Hepatocyte (in vitro differentiated cells): ENCODE results near the gene FIBP. TPM values are rescaled to one million over a fixed set of nuclear protein-coding genes. Genes with fewer than 3 reads are reported as not detected.

Experiments
- DNase-seq: peaks from one replicate; pipeline ENCODE4 v3.0.0-alpha.2; 2016; ENCODE audit warnings: low spot score
- H2AFZ ChIP-seq: fragments of 200-600 bp; sonication (generic); 2 replicates; pipeline ENCODE4 v1.6.0; 2016; ENCODE audit warnings: antibody characterized with exemption, mild to moderate bottlenecking
- H3K27ac ChIP-seq: fragments of 200-600 bp; sonication (generic); 2 replicates; pipeline ENCODE4 v1.5.1; 2016; ENCODE audit warnings: mild to moderate bottlenecking
- H3K27me3 ChIP-seq: fragments of 200-600 bp; sonication (generic); 2 replicates; pipeline ENCODE4 v1.6.1; 2016
- H3K36me3 ChIP-seq: fragments of 200-600 bp; sonication (generic); replicated peaks from 2 replicates; pipeline ENCODE4 v1.5.1; 2016; ENCODE audit warnings: low read depth; ENCODE audit not compliant: insufficient read depth
- H3K4me1 ChIP-seq: fragments of 200-600 bp; sonication (generic); 2 replicates; pipeline ENCODE4 v1.5.1; 2016; ENCODE audit warnings: mild to moderate bottlenecking, moderate library complexity; ENCODE audit not compliant: insufficient read depth
- H3K4me2 ChIP-seq: fragments of 200-600 bp; sonication (generic); 2 replicates; pipeline ENCODE4 v1.6.0; 2016
- H3K4me3 ChIP-seq: fragments of 200-600 bp; sonication (generic); 2 replicates; pipeline ENCODE4 v1.5.1; 2016; ENCODE audit warnings: mild to moderate bottlenecking
- H3K79me2 ChIP-seq: fragments of 200-600 bp; sonication (generic); 2 replicates; pipeline ENCODE4 v1.6.0; 2017; ENCODE audit warnings: mild to moderate bottlenecking
- H3K9me2 ChIP-seq: fragments of 200-600 bp; sonication (generic); replicated peaks from 2 replicates; pipeline ENCODE4 v1.6.0; 2017; ENCODE audit warnings: mild to moderate bottlenecking; ENCODE audit not compliant: insufficient read depth
- H3K9me3 ChIP-seq: fragments of 200-600 bp; sonication (generic); 2 replicates; pipeline ENCODE4 v1.5.1; 2016; ENCODE audit warnings: low read depth, mild to moderate bottlenecking
- H4K20me1 ChIP-seq: fragments of 200-600 bp; sonication (generic); 2 replicates; pipeline ENCODE4 v1.6.0; 2016; ENCODE audit warnings: mild to moderate bottlenecking; ENCODE audit not compliant: insufficient read depth, poor library complexity, severe bottlenecking
- EZH2 ChIP-seq: fragments of 200-600 bp; sonication (generic); IDR thresholded peaks from 2 replicates; pipeline ENCODE4 v1.6.1; 2016; ENCODE audit warnings: antibody characterized with exemption, mild to moderate bottlenecking, borderline replicate concordance
- EZH2phosphoT487 ChIP-seq: fragments of 200-600 bp; sonication (generic); IDR thresholded peaks from one replicate; pipeline ENCODE4 v1.6.1; 2018; ENCODE audit warnings: antibody characterized with exemption, mild to moderate bottlenecking, low read depth, moderate library complexity; ENCODE audit not compliant: unreplicated experiment, severe bottlenecking
- WGBS: methylation state at CpG from one replicate; pipeline ENCODE4 v1.1.6; 2016; ENCODE audit warnings: low lambda C conversion rate; ENCODE audit errors: missing lambda C conversion rate; 5-methylcytosine and 5-hydroxymethylcytosine counted together
- polyA plus RNA-seq: library from polyadenylated mRNA; unstranded; fragments of >200 nt; fragmentation: Nextera tagmentation; extraction: Ambion mirVana; gene quantifications from 2 replicates; pipeline ENCODE4 v1.2.1, GENCODE V29; 2016
- total RNA-seq: library from RNA; depleted of rRNA; stranded (reverse); fragments of >200 nt; gene quantifications from 2 replicates; pipeline ENCODE4 v1.2.3, GENCODE V29; 2014
- TF ChIP-seq, protein P1 (sequence below): fragments of 200-600 bp; sonication (generic); IDR thresholded peaks from 2 replicates; pipeline ENCODE4 v1.5.1; 2016; ENCODE audit warnings: antibody characterized with exemption, mild to moderate bottlenecking; ENCODE audit not compliant: poor library complexity

Gene FIBP
- total and polyA plus RNA-seq, 2 experiments from 2014 or later, result 74.9 to 93.6 TPM

DNA sequence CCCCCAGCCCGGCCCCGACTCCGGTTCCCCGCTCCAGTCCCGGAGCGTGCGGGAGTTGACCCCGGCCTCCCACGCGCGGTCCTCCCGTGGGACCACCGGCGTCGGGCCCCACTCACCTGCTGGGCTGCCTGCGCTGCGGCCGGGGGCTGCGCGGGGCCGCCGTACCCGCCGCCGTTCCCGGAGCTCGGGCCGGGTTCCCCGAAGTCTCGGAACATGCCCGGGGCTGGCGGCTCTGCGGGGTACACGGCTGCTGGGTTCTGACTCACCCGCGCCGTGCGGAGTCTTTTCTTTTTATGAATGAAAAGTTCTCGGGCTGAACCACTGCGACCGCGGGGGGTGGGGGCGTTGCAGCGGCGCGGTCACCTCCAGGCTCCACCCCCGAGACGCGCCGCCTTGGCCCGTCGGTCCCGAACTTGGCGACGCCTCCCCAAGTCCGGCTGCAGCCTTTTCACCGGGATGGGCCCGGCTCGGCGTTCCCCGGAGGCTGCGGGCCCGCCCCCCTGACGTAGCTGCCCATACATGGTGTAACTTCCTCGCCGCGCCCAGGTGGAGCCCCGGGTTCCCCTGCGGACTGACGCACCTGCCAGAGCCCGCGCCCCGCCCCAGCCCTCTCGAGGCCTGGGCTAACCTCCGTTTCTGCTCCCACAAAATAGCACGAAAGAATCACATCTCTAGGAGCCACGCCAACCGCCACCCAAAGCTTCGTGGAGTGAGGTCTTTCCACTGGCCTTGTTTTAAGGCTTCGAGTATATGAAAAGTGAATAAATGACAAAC is 12.0 kb upstream of the FIBP start, which contains the start of gene FOSL1:
FOSL1 (minus strand) TSS at position 264 of the 774 bp plus-strand sequence; CDS start at position 215, 49 bp downstream.
- Histone ChIP-seq H3K9me3 (no peaks in the 10 kb centered on the region), H4K20me1 (no peaks in the 10 kb centered on the region), H3K36me3 (no peaks in the 10 kb centered on the region), H3K4me3 (peak within 1 kb of the TSS; percentile 53), H3K27ac (peak within 1 kb of the TSS; percentile 71), H3K4me2 (peak within 1 kb of the TSS; percentile 93), H2AFZ (peak within 1 kb of the TSS; percentile 63), H3K27me3 (peaks cover 25% of the 10 kb centered on the region), H3K9me2 (no peaks in the 10 kb centered on the region), H3K79me2 (no peaks in the 10 kb centered on the region), H3K4me1 (peaks cover 15% of the 10 kb centered on the region)
- TF ChIP-seq EZH2, result no peak
- TF ChIP-seq, protein P1, sequence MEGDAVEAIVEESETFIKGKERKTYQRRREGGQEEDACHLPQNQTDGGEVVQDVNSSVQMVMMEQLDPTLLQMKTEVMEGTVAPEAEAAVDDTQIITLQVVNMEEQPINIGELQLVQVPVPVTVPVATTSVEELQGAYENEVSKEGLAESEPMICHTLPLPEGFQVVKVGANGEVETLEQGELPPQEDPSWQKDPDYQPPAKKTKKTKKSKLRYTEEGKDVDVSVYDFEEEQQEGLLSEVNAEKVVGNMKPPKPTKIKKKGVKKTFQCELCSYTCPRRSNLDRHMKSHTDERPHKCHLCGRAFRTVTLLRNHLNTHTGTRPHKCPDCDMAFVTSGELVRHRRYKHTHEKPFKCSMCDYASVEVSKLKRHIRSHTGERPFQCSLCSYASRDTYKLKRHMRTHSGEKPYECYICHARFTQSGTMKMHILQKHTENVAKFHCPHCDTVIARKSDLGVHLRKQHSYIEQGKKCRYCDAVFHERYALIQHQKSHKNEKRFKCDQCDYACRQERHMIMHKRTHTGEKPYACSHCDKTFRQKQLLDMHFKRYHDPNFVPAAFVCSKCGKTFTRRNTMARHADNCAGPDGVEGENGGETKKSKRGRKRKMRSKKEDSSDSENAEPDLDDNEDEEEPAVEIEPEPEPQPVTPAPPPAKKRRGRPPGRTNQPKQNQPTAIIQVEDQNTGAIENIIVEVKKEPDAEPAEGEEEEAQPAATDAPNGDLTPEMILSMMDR, result no peak
- no peak for TF ChIP-seq EZH2phosphoT487
- DNase-seq, result peak; percentile 95
- 3% methylated on average over 61 of the region's 80 CpGs for WGBS

DNA sequence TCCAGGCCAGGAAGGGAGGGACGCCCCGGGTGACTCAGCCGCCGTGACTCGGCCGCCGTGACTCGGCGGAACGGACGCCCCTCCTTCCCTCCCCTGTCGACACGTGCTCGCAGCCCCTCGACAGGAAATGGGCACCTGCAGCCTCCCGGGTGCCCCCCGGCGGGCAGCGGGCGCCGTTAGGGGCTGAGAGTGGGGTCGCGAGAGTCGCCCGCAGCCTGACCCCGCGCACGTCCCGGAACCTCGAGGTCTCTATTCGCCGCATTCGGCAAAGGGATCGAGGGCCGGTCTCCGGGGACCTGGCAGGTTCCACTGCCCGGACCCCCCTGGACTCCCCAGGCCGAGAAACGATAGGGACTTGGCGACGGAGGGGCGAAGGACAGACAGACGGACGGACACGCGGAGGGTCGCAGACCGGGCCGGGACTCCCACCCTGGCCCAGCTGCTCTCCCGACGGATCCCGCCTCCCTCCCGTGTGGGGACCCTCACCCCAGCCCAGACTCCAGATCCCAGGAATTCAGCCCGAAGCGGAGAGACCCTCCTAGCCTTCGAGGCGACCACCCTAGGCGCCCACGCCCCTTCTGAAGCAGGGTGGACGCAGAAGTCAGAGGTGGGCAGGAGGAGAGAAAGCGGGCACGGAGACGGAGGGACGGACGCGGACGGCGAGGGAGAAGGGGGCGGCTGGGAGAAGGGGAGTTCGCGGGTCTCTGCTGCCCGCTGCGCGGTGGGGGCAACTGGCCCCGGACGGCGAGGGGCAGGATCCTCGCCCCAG is 11.3 kb upstream of the FIBP start:
- Histone ChIP-seq H3K4me2 (peak overlapping the region; percentile 93), H2AFZ (peak overlapping the region; percentile 63), H3K79me2 (no peaks in the 10 kb centered on the region), H3K4me1 (peaks cover 15% of the 10 kb centered on the region), H4K20me1 (no peaks in the 10 kb centered on the region), H3K27ac (peak overlapping the region; percentile 71), H3K36me3 (no peaks in the 10 kb centered on the region), H3K4me3 (peak overlapping the region; percentile 53), H3K27me3 (peaks cover 25% of the 10 kb centered on the region), H3K9me3 (no peaks in the 10 kb centered on the region), H3K9me2 (no peaks in the 10 kb centered on the region)
- peak; percentile 84 for DNase-seq
- no peak for TF ChIP-seq EZH2
- TF ChIP-seq, protein P1, result no peak
- TF ChIP-seq EZH2phosphoT487, result no peak
- 7% methylated on average over 58 of the region's 78 CpGs for WGBS

DNA sequence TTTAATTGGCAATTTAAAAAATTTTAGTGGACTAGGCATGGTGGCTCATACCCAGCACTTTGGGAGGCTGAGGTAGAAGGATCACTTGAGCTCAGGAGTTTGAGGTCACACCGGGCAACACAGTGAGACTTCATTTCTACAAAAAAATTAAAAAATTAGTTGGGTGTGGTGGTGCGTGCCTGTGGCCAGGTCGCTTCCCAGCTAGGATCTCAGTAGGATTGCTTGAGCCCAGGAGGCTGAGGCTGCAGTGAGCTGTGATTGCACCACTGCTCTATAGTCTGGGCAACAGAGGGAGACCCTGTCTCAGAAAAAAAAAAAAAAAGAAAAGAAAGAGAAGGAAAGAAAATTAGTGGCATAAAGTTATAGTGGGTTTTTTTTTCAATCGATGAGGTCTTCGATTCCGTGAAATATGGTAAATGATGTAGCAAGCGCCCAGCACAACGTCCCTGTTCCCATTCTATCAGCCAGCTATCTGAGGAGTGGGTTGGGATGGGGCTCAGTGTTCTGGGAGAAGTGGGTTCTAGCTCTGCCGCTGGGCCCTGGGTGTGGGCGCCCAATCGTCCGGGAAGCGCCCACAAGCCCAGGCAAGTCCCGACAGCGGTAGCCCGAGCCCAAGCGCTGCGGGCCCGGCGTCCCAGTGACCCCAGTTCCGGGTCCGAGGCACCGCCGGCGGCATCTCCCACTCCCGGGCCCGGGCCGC is 10.5 kb upstream of the FIBP start:
- Histone ChIP-seq H3K4me2 (peak overlapping the region; percentile 93), H2AFZ (peak overlapping the region; percentile 63), H3K4me1 (peaks cover 15% of the 10 kb centered on the region), H3K4me3 (no peak overlapping the region), H3K27me3 (peaks cover 25% of the 10 kb centered on the region), H3K27ac (no peak overlapping the region), H3K79me2 (no peaks in the 10 kb centered on the region), H3K36me3 (no peaks in the 10 kb centered on the region), H4K20me1 (no peaks in the 10 kb centered on the region), H3K9me2 (no peaks in the 10 kb centered on the region), H3K9me3 (no peaks in the 10 kb centered on the region)
- 31% methylated on average over 26 of the region's 28 CpGs for WGBS
- no peak for DNase-seq
- TF ChIP-seq EZH2phosphoT487, result no peak
- TF ChIP-seq EZH2, result no peak
- TF ChIP-seq, protein P1, result no peak
